Stimulated activated effector memory CD8-positive, alpha-beta T cell treated with anti-CD3 and anti-CD28 coated beads, Interleukin-12 subunit alpha, Interleukin-12 subunit beta, amount 100 ng/mL, for 72 hours (primary cell): ENCODE measurements around the gene AFF1.

Experiments
- ATAC-seq: fragments of 150-1000 bp; cut with Tn5 transposase; 2 replicates; pipeline ENCODE4 v1.10.0; 2021
- DNase-seq, 2 donors: peaks; one replicate each; pipeline ENCODE4 v3.0.0; 2021 to 2022; ENCODE audit warnings: low spot score in 2 of 2
- H3K27ac Mint-ChIP-seq: one replicate; pipeline ENCODE4 v1.8.0; 2022; ENCODE audit warnings: mild to moderate bottlenecking, mixed read lengths
- H3K36me3 Mint-ChIP-seq: one replicate; pipeline ENCODE4 v1.8.0; 2022; ENCODE audit warnings: mild to moderate bottlenecking, mixed read lengths
- H3K4me1 Mint-ChIP-seq: one replicate; pipeline ENCODE4 v1.8.0; 2022; ENCODE audit warnings: mixed read lengths
- H3K4me3 Mint-ChIP-seq: one replicate; pipeline ENCODE4 v1.8.0; 2022; ENCODE audit warnings: mild to moderate bottlenecking, mixed read lengths
- H3K9me3 Mint-ChIP-seq: one replicate; pipeline ENCODE4 v1.8.0; 2022; ENCODE audit warnings: mixed read lengths

Gene AFF1

DNA sequence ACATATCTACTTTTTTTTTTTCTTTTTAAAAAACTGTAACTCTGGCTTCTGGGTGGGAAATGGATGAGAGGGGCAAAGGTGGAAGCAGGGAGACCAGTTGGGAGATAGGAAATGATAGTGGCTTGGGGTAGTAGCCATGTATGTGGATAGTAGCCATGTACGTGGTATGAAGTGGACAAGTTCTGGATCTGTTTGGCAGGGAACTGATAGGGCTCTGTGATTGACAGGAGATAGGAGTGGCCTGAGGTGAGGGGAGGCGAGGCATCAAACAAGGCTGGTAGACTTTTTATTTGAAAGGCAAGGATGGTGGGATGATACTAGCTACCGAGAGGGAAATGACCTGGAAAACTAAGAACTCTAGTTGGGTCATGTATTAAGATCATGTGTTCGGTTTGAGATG is 117.8 kb downstream of the AFF1 start:
- Mint-ChIP-seq H3K9me3 (no peaks in the 10 kb centered on the region), H3K27ac (peak overlapping the region; percentile 83), H3K36me3 (peaks cover 48% of the 10 kb centered on the region), H3K4me1 (peaks cover 76% of the 10 kb centered on the region), H3K4me3 (no peak overlapping the region)
- ATAC-seq (no peak), DNase-seq (no peak)

DNA sequence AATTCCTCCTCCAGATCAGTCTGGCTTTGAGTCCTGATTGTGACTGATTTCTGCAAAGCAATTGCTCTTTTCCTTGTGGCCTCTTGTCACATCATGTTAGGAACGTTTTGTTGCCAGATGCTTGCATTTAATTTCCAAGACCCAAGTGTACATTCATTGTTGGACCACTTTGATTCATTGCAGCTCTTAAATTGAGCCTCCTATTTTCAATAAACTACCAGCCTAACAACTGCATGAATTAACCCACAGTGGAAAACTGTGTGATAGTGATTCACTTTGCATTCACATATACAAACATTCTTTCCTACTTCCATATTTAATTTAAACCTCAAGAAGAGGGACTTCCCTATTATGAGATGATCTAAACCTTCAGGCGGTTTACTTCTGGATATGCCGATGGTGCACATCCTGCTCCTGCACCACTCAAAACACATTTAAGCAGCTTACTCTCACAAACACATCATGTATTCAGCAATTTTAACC is 118.4 kb downstream of the AFF1 start:
- ATAC-seq (peak; percentile 87), DNase-seq (no peak)
- Mint-ChIP-seq H3K4me1 (peaks cover 82% of the 10 kb centered on the region), H3K27ac (peak overlapping the region; percentile 83), H3K4me3 (no peak overlapping the region), H3K36me3 (peaks cover 42% of the 10 kb centered on the region), H3K9me3 (no peaks in the 10 kb centered on the region)

DNA sequence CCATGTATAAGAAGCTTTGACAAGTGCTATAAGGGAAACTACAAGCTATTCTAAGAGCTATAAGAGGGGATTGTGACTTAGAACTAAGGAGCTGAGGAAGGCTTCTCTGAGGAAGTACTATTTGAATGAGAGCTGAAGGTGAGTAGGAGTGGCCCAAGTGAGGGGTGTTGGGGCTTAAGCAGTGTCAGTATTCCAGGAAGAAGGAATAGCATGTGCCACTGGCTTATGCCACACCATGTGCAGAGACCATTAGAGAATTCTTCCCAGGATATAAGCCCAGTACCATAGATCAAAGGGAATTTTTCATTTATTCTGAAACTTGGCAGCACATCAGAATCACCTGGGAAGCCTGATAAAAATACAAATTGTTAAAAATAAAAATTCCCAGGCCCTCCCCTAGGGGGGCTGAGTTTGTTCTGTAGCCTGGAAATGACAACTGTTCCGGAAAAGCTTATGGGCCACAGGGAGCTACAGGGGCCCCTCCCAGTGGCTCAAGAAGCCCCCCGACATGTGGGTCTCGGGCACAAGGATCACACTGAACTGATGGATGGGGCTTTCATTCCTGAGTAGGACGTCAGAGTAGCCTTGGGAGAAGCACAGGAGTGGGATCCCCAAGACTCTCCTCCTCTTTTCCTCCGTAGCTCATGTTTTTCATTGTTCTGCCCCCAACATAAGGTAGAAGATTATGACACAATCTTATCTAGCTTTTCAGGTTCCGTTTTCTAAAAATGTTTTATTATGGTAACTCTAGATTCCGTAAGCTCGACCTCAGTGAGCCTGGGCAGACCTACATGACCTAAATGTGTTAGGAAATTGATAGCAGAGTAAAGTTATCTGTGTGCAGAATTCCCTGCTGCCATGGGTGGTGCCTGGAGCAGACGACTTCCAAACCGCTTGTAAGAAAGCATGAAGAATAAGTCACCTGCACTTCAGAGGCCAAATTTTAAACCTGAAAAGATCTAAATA is 119.3 kb downstream of the AFF1 start:
- peak overlapping the region; percentile 83 for H3K27ac Mint-ChIP-seq

DNA sequence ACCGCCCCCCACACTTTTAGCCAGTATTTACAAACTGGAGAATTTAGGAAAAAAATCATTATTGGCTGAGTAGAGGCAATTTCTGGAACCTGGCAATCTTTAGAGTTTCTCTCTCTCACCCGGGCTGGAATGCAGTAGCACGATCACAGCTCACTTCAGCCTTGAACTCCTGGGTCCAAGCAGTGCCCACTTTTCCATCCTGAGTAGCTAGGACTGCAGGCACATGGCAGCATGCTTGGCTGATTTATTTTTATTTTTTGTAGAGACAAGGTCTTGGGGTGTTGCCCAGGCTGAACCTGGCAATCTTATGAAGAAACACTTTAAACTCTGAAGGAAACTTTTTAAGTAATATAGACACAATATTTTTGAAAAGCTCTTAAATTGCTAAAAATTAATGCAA is 120.1 kb downstream of the AFF1 start:
- Mint-ChIP-seq H3K4me3 (no peak overlapping the region), H3K27ac (peak overlapping the region; percentile 17), H3K9me3 (no peaks in the 10 kb centered on the region), H3K36me3 (peaks cover 35% of the 10 kb centered on the region), H3K4me1 (peaks cover 92% of the 10 kb centered on the region)
- ATAC-seq (no peak), DNase-seq (no peak)

More for the DNA sequence above, 119.3 kb downstream of the AFF1 start:
- Mint-ChIP-seq H3K9me3 (no peaks in the 10 kb centered on the region), H3K4me3 (no peak overlapping the region), H3K36me3 (peaks cover 34% of the 10 kb centered on the region), H3K4me1 (peaks cover 90% of the 10 kb centered on the region)
- DNase-seq (no peak), ATAC-seq (no peak)

DNA sequence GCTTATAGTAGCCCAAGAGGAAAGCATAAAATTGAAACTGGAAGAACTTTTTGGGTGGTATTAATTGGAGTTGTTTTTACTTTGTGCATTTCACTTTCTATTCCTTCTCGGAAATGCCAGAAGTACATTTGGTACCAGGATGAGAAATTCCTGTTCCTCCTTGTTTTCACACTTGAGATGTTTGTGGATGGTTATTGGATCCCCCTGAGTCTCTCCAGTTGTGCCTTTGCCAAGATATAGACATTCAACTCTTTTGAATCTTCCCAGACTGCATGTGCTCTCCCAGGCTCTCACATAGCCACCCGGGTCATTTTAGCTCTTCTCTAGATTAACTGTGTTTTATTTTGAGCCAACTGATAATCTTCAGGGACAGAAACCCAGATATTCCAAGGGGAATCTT is 120.5 kb downstream of the AFF1 start:
- Mint-ChIP-seq H3K4me3 (no peak overlapping the region), H3K4me1 (peaks cover 88% of the 10 kb centered on the region), H3K9me3 (no peaks in the 10 kb centered on the region), H3K36me3 (peaks cover 38% of the 10 kb centered on the region), H3K27ac (peak overlapping the region; percentile 17)
- ATAC-seq = no peak
- no peak for DNase-seq

DNA sequence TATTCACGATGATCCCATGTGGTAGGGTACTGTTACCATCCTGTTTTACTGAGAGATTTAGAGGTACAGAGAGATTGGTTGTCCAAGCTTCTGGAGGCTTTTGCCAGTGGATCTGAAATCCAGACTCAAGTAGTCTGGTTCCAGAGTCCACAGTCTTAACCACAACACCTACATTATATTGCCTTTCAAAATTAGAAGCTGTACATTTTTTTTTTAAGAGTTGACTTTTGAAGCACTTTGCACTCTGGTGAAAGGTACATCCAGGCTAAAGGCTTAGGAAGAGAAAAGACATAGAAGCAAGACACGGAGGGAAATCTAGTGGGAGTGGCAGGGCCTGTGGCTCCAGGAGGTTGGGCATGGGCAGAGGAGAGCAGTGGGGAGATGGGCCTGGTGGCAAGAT is 122.1 kb downstream of the AFF1 start:
- no peak for DNase-seq
- Mint-ChIP-seq H3K4me1 (peaks cover 82% of the 10 kb centered on the region), H3K27ac (peak overlapping the region; percentile 80), H3K36me3 (peaks cover 38% of the 10 kb centered on the region), H3K9me3 (no peaks in the 10 kb centered on the region), H3K4me3 (no peak overlapping the region)
- no peak for ATAC-seq

DNA sequence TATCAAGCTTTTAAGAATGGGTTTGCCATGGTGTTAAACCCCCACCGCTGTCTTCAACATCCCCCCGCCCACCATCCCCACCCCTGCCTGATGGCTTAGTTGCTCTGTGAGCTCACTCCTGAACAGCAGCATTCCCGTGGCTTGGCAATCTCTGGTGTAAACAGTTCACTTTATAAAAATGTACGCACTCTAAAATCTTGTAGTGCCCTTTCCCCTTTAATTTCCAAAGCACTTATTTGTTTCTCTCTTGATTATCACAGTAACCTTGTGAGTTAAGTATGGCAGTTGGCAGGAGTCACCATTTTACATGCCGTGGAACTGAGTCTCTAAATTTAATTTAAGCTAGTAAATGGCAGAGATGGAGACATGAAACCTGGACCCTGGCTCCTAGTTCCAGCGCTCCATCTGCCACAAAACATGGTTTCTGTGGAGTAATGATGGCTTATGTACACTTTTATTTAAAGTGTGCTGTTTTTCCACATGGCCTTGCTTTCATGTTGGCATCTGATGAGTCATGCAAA is 123.1 kb downstream of the AFF1 start:
- Mint-ChIP-seq H3K27ac (peak overlapping the region; percentile 80), H3K9me3 (no peaks in the 10 kb centered on the region), H3K4me1 (peaks cover 72% of the 10 kb centered on the region), H3K36me3 (peaks cover 30% of the 10 kb centered on the region), H3K4me3 (peak overlapping the region; percentile 47)
- no peak for ATAC-seq
- no peak for DNase-seq

DNA sequence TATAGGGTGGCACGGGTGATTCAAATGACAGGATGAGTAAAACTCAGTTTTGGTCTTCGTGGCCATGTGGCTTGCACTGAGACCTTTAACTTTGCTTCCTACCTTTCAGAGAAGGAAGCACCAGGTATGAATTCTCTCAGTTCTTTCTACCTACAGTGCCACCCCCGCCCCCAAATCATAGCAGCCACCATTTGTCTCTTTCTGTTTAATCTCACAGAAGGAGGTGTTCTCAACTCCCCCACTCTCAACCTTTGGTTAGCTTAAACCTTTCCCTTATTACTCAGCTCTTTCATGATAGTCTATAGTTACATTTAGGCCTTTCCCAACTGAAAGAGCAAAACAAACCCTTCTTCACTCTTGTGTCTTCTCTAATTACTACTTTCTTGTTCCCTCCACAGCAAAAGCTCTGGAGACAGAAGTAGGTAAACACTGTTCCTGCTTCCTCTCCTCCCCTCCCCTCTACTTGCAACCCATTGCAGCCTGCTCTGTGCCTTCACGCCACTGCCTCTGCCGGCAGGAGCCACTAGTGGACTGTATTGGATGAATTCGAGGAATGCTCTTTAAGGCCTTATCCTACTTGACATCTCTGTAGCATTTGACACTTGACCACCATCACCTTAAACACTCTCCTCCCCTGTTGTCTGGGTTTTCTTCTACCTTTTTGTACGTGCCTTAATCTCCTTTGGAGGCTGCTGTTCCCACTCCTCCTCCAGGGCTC is 123.7 kb downstream of the AFF1 start:
- peak; percentile 89 for ATAC-seq
- peak overlapping the region; percentile 47 for H3K4me3 Mint-ChIP-seq
- peaks cover 66% of the 10 kb centered on the region for H3K4me1 Mint-ChIP-seq

DNA sequence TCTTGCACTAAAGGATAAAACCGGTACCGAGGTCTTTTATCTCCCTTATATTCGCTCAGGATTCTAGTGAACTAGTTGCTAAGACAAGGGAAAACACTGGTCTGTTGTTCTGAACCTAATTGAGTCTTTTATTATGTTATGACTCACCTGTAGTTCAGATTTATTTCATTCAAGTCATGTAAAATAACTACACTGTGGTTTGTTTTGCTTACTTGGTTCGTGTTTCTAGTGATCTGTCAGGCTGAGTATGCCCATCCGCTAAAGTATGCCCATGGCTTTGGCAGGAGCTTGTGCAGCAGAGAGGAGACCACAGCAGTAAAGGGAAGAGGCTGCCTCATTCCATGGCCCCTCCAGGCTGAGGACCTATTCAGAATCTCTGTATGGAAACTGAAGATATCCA is 126.1 kb downstream of the AFF1 start:
- H3K9me3 Mint-ChIP-seq = no peaks in the 10 kb centered on the region
- peak overlapping the region; percentile 24 for H3K4me3 Mint-ChIP-seq
- H3K36me3 Mint-ChIP-seq = peaks cover 44% of the 10 kb centered on the region
- DNase-seq = peak in 1 of 2 donors; percentile 59
- H3K4me1 Mint-ChIP-seq = peaks cover 57% of the 10 kb centered on the region
- peak; percentile 86 for ATAC-seq
- H3K27ac Mint-ChIP-seq = peak overlapping the region; percentile 83

More for the DNA sequence above, 123.7 kb downstream of the AFF1 start:
- Mint-ChIP-seq H3K36me3 (peaks cover 30% of the 10 kb centered on the region), H3K9me3 (no peaks in the 10 kb centered on the region), H3K27ac (peak overlapping the region; percentile 80)
- DNase-seq = peak in 1 of 2 donors; percentile 67

DNA sequence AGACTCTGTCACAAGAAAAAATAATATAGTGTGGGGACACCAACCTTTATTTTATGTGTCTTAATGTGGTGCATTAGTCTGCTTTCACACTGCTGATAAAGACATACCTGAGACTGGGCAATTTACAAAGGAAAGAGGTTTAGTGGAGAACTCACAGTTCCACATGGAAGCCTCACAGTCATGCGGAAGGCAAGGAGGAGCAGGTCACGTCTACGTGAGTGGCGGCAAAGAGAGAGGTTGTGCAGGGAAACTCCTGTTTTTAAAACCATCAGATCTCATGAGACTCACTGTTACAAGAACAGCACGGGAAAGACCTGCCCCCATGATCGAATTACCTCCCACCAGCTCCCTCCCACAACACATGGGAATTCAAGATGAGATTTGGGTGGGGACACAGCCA is 130.2 kb downstream of the AFF1 start:
- no peak for DNase-seq
- Mint-ChIP-seq H3K9me3 (no peaks in the 10 kb centered on the region), H3K36me3 (peaks cover 35% of the 10 kb centered on the region), H3K27ac (no peak overlapping the region), H3K4me1 (peaks cover 32% of the 10 kb centered on the region), H3K4me3 (no peak overlapping the region)
- no peak for ATAC-seq

DNA sequence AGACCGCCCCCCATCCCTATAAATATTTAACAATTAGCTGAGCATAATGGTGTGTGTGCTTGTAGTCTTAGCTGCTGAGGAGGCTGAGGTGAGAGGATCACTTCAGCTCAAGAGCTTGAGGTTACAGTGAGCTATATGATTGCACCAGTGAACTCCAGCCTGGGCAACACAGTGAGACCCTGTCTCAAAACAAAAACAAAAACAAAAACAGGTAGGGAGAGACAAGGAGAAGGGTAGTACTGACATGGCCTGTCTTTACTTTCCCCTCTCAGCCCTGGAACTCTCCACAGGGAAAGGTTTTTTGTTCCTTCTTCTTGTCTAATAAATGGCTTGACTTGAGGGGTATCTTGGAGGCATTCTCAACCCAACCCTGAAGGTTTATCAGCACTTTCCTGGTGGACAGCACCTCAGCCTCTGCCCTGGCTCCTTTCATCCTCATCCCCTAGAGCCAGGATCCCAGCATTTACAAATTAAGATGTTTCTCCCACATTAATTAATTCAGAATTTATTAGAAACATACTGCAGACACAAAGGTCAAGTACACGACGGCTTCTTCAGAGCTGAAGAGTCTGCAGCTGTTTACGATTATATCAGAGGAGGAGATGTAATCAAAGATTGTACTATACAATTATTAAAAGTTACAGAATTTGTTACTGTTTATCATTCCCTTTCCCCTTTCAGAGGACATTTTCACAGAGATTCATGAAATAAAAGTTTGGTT is 131.8 kb downstream of the AFF1 start:
- Mint-ChIP-seq H3K9me3 (no peaks in the 10 kb centered on the region), H3K36me3 (peaks cover 25% of the 10 kb centered on the region), H3K4me1 (peaks cover 26% of the 10 kb centered on the region), H3K27ac (no peak overlapping the region), H3K4me3 (no peak overlapping the region)
- DNase-seq (no peak), ATAC-seq (no peak)

DNA sequence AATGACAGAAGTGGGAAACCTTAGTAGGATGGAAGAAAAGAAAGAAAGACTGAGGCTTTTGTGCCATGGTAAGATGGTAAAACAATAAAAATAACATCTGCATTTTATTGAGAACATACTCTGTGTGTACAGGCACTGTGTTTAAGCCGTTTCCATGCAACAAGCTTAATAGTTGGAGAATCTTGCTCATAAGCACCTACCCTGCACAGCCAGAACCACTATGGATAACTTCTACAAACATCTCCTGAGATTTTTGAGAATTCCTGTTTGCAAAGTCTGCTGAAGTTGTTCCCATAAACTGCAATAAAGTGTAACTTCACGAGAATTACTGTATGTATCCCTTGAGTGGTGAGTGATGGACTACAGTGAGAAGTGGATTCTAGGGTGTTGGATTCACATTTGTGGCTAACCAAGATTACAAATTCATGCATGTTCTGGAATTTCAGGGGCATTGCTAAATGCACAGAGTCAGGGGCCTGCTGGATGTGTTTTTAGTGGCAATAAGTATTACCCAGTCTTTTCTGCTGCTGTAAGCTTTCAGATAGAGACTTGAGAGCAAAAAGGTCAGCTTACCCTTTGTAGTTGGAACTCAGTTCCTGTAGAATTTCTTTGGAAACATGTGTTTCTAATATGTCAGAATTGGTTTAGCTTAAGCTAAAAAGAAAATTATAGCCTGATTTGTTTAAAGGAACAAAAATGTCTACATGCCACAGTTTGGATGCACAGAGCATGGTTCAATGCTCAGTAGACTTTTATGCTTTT is 132.5 kb downstream of the AFF1 start:
- Mint-ChIP-seq H3K4me1 (peaks cover 30% of the 10 kb centered on the region), H3K9me3 (no peaks in the 10 kb centered on the region), H3K27ac (no peak overlapping the region), H3K4me3 (no peak overlapping the region), H3K36me3 (peaks cover 25% of the 10 kb centered on the region)
- DNase-seq (no peak), ATAC-seq (no peak)

DNA sequence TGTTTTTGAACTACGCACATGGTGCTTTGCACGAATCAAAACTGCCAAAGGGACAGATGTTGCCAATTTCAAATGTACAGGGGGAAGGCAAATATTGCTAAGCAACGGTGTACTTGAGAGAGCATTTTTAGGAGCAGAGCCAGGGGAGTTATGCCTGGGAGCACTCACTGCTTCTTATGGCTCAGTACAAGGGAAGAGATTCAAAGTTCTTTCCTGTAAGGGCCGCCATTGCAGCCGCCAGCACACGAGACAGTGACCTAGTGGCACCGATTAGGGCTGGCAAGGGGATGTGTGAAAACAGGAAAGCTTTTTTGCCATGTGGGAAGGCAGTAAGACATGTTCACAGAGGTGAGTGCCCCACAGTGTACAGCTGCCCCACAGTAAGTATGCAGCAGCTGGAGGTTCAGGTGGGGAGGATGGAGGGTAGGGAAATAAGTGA is 133.8 kb downstream of the AFF1 start:
- DNase-seq (no peak), ATAC-seq (no peak)
- Mint-ChIP-seq H3K9me3 (no peaks in the 10 kb centered on the region), H3K4me1 (peaks cover 34% of the 10 kb centered on the region), H3K27ac (peak overlapping the region; percentile 74), H3K4me3 (no peak overlapping the region), H3K36me3 (peaks cover 27% of the 10 kb centered on the region)

DNA sequence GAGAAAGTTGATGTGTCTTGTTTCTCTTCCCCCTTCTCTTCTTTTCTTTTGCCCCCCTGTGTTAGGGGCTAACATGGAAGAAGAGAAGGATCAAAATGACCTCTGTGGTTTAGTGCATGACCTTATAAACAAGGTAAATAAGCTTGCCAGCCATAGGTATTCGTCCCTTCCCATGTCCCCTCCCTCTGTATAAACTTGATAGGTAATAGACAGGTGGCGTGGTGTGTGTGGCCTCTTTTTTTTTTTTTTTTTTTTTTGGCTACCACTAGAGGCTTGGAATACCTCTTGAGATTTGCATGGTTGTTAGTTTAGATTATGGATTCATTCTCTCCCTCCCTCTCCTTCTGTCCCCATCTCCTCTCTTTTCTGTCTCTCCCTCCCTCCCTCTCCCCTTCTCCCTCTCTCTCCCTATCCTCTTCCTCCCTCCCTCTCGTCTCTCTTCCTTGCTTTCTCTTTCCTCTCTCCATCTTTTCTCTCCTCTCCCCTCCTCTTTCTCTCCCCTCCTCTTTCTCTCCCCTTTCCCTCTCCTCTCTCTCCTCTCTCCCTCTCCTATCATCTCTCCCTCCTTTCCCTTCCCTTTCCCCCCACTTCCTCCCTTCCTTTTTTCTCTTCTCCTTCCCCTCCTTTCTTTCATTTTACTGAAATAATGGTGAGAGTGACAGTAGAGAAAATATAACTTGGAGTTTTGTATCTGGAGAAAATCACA is 134.4 kb downstream of the AFF1 start:
- no peak for DNase-seq
- Mint-ChIP-seq H3K4me3 (no peak overlapping the region), H3K9me3 (no peaks in the 10 kb centered on the region), H3K4me1 (peaks cover 35% of the 10 kb centered on the region), H3K27ac (peak overlapping the region; percentile 74), H3K36me3 (peaks cover 26% of the 10 kb centered on the region)
- no peak for ATAC-seq
